Inflammatory macrophage treated with lipopolysaccharide for 1 hour (primary cell): Measurements from ENCODE around the gene SFXN5.

Experiments used
- DNase-seq, 2 donors: peaks; one replicate each; pipeline ENCODE4 v3.0.0-alpha.2; 2020 to 2022

Gene SFXN5

DNA sequence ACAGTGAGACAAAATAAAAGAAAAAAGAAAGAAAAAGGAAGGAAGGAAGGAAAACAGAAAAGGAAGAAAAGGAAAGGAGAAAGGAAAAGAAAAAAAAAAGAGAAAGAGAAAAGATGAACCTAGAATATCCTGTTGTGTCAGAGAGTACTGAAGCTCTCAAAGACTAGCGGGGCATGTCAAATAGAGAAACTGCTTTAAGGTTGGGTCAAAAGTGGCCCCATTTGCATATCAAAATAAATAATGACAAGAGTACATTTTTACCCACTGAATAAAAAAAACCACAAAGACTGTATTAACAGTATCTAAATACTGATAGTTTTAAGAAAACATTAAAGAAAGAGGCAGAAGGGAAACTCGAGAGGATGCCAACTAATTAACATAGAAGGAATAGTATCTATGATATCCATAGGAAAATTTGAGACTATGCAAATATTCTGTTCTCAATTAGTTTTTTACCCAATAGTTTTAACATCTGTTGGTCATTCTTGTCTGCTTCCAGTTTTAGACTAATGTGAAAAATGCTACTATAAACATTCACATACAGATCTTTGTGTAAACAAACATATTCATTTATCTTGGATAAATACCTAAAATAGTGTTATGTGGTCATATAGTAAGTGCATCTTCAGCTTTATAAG, 53.2 kb downstream of the SFXN5 start:
- DNase-seq: no peak

DNA sequence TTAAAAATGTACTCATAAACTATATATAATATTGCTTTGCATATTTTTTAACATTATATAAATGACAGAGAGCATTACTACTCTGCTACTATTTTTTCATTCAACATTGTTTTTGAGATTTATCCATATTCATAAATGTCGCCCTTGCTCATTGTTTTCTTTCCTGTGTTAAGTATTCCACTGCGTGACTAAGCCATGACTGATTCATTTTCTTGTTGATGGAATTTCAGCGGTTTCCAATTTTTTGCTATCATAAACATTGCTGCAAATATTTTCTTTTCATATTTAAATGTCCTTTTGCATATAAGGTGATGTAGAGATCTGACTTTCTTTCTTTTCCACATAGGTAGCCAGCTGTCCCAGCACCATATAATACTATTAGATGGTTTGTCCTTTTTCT, 57.6 kb downstream of the SFXN5 start:
- no peak for DNase-seq

DNA sequence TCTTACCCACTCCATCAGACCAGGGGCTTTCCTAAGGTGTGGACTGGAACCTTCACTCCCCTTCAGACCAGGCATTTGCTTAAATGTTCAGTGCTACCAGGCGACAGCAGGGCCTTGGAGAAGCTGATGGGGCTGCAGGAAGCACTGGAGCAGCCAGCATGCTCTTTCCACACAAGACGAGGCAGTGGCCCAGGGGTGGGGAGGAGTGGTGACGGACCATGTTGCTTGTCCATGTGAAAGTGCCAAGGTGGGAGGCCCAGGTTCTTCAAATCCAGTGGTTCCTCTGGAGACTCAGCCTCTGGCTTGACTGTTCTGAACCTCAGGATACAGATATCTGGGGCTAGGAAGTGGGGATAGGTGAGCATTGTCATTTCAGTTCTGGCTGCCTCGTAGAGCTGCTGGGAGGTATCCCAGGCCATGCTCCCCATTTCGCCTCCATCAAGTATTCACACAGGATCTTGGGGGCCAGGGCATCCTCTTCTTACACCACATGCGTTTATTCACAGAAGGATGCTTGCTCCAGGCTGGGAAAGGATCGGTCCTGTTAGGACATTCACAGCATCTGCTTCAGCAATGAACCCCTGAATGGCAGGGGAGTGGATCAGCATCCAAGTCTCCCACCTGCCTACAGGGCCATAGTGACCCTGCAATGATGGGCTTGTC, 62.2 kb downstream of the SFXN5 start:
- DNase-seq: no peak

DNA sequence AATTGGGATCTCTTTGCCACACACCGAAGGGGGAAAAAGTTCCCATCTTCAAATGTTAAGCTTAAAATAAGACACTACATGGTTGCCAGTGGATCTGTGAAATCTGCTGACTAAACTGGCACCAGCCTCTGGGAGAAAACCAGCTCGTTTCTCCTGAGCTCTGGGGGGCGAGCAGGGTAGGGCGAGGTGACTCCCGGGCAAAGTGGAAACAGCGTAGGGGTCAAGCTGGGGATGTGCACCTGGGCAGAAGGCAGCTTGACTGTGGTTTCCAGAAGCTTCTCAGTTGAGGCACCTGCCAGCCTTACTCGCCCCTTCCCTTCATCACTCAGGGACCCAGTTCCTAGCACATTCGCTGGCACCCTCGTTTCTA, 62.8 kb downstream of the SFXN5 start:
- no peak for DNase-seq

DNA sequence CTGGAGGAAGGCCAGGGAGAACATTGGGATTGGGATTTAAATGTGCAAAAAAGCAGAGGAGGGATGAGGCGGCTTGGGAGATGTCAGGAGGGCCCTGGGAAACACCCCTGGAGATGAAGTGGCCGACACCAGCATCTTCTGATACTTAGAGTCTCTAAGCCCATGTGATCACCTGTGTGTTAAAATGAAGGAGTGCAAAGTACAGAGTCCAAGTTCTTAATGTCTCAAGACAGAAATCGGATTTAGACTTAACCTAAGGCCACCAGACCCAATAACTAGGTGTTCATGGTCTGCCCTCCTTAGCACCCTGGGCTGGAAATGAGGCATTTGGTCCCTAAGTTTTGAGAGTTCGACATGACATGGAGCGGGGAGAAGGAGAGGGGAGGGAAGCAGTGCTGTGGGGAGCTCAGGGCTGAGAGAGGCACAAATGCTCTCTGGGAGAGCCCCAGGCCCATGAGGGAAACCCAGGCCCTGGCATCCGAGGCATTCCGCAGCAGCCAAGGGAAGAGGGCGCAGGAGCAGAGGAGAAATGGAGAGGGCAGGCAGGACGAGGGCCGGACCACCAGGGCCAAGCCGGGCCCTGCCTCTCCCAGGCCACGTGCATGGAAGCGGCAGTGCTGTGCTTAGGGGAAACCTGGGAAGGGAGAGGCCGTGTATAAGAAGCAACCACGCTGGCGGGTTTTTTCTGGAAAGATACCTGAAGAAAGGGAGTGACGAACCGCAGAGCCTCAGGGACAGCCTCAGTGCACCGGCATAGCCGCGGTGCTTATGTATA, 63.3 kb downstream of the SFXN5 start:
- DNase-seq: no peak

DNA sequence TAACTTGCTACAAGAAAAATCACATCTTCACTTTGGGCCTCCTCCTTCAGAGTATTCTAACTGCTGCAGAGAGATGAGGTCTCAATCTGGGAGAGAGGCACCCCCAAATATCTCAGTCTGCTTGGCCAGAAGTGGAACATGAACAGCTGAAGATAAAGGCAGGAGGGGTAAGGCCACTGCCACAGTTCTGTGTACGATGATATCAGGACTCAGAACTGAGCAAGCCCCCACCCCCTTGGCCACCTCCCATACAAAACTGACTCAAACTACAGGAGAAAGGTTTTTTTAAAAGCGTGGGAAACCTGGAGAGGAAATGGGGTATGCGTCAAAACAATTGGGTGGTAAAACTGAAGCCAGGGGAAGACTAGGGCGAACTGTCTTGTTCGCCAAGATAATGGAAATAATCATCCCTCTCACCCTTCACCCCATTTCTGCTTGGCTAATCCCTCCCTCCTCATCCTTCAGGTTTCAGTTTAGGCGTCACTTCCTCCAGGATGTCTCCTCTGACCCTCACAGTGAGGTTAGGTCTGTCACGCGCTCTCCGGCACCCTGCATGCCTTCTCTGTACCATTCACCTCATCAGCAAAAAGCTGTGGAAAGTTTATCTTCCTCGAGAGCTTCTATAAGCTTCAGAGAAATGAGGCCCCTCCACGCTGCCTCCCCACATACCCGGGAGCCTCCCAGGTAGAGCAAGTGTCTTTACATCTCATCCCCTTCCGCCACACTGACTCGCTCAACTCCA, 64.4 kb downstream of the SFXN5 start:
- DNase-seq: no peak

DNA sequence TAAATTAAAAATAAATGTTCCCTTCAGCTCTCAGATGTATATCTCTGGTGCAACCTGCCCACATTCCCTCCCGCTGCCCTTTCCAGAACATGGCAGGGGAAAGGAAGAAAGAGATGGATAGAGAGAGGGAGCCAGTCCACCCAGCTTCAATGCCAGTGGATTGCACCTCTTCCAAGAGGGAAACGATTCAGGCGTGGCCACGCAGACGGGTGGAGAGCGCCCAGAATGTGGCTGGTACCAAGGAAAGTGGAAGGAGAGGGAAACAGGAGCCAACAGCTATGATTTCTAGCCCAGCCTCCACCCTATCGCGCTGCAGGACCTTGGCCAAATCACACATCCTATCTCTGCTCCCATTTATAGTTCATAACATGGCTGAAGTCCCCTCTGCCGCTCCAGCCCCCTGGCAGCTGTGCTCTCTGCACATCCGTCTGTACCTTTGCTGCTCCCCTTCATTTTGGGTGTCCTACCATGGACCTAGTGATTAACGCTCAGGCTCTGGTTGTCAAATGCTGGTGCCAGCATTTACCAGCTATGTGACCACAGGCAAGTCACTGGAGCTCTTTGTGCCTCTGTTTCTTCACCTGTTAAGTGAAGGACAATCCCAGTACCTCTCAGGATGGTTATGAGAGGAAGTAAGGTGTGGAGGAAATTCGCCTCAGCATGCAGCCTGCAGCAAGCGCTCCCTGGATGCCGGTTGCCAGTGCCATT, 66.5 kb downstream of the SFXN5 start:
- DNase-seq: no peak

DNA sequence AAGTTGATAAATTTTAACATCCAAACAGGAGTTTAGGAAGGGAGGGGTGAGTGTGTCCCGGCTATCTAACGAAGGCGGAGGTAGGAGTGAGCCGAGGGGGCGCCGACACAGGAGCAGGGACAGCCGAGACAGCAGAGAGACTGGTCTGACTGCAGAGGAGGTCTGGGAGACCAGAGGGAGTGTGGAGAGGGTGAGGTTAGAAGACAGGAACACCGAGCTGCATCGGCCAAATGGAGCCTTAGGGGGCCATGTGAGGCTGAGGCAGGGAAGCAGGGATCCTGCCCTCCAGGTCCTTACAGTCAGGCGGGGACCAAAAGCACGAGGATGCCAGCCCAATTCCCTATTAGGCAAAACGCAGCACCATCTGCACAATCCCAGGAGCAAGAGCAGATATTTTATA, 67.0 kb downstream of the SFXN5 start:
- no peak for DNase-seq

DNA sequence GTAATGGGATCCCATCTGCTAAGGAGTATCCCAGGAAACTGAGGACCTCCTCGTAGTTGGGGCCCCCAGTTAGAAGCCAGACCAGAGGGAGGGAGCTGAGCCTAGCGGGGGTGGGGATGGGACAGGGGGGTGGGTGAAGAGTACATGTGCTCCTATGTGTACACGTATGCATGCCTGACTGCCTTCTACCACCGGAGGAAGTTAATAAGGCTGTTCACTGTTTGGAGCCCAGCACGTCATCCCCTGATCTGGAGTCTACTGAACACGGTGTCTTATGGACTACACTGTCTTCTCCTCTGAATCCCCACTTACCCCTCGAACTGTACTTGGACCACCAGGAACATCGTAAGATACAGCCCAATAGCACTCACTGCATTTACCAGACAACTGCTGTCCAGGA, 68.5 kb downstream of the SFXN5 start:
- no peak for DNase-seq

DNA sequence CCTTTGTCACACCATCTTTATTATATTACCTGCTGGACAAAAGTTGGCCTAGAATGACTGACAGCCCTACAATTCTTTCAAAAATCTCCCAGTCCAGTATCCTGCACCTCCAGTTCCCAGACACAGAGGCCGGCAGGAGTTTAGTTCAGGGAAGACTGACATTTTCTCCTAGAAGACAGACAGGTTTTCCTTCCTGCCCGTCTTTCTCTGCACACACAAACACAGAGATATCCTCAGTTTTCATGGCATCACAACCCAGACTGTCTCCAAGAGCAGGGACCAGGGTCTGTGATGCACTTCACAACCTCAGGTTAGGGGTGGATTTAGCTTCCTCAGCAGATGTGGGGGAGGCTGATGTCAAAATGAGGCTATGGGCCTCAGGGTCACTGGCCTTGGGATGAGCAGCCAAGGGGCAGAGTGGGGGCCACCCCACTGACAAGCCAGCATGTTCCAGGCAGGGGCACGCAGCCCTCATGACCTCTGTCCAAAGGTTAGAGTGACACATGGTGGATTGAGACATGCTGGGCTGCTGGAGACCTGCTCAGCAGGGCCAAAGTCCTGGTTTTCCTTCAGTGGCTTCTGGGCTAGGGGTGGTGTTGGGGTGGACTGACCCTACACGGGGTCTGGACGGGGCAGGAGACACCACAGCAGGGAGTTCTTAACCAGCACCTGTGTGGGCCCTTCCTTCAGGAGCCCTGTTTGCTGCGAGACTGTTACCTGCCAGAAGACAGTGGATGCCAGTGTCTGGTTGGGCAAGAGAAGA, 70.5 kb downstream of the SFXN5 start:
- no peak for DNase-seq

DNA sequence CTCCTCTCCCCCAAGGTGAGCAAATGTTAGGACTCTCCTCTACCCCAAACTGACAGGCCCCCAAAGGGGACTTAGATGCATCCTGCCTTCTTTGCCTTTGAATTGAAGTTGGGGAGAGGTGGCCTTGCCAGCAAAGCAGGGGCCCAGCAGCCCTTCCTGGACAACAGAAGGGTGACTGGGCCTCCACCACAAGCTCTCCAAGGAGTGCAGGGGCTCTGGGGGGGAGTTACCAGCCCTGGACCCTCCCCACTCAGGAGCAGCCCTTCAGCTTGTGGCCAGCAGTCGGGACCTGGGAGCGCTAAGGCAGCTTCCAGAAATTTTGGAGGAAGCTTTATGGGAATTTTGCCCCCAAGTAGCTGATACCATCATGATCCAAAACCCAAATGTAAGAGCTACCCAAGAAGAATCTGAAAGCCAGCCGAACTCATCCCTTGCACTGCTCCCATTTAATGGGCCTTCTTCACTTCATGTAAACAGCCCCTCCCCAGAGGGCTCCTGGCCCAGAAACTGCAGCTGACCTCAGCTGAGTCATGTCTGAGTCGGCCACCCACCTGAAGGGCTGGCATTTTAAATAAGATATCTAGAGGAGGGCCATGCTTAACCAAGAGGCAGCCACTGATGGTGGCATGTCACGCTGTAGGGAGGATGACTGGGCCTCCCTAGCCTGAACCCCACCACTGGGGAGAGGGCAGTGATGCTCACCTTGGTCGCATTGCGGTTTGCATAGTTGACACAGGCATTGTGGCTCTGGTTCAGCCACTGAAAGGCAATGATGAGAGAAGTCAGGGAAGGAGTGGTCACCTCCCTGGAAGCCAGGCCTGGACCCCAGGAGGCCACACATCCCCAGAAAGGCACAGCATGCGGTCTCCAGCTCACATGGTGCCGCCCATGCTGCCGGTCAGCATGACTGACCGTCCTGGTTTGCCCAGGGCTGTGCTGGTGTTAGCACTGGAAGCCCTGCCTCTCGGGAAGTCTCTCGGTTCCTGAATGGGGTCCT, 71.5 kb downstream of the SFXN5 start:
- DNase-seq: no peak

DNA sequence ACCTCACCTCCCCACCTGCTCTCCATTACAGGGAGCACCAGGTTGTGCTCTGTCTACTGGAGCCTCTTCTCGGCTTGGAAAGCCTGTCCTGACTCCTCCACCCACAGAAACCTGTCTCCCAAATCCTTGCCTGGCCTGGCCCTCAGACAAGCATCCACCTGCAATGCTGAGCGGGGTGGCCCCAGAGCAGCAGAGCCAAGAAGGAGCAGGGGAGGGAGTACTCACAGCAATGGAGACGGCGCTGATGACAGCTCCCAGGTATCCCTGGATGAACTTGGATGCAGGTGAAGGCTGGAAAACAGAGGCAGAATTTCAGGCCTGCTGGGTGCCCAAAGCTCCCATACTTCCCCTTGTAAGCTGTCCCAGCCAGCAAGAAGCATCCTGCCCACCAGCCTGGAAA, 72.8 kb downstream of the SFXN5 start:
- DNase-seq: no peak

DNA sequence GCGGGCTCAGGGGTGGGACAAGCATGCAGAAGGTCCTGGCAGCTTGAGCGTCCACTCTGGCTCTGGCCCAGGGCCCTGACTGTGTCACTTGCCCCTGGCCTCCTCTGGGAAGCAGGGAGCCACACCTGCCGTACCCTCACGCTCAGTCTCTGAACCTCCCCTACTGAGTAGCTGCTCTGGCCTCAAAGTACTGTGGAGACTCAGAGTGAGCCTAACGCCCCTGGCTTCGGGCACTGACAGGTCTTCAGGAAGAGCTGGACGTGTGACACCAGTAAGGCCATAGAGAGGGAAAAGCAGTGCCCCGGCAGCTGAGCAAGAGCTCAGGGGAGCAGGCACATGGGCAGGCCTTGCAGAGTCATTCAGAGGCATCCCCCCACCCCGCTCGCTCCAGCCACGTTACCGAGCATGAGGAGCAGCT, 73.3 kb downstream of the SFXN5 start:
- no peak for DNase-seq

DNA sequence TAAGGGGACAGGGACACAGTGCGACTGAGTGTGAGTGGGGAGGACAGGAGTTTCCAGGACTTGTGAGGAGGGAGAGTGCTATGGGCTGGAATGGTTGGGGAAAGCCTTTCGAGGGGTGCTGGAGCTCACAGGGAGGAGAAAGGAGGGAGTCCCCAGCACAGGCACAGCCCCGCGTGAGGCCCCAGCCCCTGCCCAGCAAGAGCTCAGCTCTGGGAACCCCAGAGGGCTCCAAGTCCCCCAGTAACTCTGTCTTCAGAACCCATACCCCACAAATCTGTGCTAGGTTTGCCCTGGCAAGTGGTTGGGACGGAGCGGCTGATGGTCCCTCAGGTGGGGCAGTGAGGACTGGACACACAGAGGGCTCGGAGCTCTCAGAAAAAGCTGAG, 75.4 kb downstream of the SFXN5 start:
- DNase-seq: no peak

DNA sequence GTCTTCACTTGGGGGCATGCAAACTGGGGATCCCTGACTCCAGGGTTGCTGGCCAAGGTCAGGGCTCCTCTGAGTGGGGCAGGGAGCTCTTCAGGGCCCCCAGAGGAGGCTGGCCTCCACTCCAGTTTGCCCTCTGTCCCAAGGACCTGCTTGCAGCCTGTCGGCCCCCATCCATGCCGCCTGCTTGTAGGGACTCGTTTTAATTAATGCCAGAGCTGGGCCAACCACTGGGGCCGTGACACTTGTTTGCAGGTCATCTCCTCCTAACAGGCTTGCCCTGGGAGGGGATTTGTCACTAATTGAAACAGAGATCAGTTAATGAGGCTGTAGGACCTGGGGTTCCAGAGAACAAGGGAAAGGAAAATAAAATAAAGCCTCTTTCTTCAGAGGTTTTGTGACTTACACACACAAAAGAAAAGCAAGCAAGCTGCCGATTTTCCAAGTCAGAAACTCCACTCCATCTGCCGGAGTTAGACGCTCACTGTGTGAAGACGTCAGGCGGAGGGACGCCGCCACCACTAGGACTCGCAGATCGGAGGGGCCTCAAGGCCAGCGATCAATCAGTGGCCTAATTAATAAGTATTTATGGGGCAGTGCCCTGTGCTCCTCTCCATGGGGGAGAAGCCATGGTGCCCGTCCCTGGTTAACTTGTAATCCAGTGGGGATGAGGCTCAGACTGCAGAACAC, 75.9 kb downstream of the SFXN5 start:
- DNase-seq: no peak

DNA sequence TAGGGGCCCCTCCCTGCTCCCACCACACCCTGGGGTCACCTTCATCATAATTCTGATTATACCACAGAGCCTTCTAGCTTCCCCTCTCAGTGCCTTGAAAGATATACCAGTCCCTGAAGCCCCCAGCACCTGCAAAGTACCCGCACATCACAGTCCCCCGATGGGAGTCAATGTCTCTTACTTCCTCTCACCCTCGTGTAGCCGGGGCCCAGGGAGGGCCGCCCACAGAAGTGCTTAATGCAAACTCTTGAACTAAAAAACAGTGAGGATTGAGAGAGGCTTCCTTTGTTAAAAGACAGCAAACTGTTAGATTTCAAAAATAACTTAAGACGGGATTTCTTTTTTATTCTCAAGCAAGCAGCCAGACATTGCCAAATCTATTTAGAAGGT, 76.5 kb downstream of the SFXN5 start:
- no peak for DNase-seq

DNA sequence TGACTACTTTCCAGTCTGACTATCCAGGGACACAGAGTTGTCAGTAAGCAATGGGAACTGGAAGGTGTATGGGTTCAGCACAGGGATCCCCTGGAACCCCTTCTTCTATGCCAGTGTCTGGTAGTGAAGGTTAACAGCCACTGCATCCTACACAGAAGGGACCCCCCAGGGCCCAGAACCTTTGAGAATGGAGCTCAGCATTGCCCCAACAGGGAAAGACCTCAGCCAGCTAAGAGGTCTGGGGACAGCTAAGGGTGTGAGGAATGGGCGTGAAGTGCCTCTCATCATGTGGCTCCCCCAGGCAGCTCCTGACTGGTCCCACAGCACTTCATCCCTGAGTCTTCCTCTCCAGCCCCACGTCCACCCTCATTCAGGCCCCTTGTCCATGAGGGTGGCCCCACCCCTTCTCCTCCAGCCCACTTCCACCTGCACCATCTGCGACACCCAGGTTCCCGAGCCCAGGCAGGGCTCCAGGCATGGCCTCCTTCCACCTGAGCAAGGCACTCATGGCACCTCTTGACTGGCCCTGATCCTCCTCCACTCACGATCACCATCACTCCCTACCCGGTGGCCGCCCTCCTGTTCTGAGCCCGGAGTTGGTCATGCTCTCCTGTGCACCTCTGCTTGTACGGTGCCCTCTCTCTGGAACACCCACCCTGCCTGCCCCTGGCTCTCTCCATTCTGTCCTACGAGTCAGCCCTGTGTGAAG, 77.1 kb downstream of the SFXN5 start:
- DNase-seq: no peak

DNA sequence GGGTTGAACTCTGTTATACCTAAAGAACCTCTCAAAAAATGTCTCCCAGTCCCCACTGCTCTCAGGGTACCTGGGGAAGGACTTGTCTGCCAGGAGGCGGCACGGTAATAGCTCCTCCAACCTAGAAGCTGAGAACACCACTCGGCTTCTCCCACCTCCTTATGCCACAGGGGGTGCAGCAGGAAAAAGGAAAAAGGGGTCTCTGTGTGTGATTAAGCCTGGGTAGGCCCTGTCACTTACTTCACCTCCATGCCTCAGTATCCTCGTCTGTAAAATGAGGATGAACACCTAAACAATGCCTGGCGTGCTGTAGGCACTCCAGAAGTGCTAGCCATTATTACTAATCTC, 77.6 kb downstream of the SFXN5 start:
- DNase-seq: no peak

DNA sequence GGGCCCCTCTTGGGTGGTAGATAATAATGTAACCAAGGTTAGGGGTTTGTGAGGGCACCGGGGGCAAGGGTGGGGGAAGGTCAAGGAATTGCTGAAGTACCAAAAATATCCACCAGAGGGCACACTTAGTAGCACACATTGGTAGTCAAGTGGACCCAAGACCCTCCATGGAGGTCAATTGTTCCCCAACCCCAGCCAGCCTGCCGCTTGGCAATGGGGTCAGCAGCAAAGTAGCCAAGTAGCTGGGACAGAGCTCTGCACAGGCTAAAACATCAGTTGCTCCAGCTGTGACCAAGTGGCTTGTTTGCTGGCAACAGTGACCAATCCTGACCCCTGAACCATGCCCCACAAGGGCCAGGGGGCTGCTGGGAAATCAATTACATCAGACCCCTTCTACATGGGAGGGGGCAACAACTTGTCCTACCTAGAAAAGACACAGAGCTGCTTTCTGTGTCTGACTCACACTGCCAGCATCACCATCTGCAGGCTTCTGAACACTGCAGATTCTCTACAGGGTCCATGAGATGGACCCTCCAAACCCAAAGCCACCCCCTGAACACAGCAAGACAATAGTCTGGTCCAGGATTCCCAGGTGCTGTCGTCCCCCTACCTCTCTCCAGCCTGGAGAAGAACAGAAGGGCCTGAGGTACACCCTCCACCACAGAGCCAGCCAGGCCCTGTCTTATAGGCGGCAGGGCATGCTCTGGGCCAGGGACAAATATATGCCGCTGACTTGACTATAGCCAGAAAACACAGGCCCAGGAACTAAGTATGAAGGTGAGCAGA, 78.2 kb downstream of the SFXN5 start:
- DNase-seq: peak; percentile 2 to 73
